Measurements from ENCODE around the gene TEX14. TPM values are rescaled to one million over a fixed set of nuclear protein-coding genes. Genes with fewer than 3 reads are reported as not detected.

TEX14 gene
- total and polyA plus RNA-seq, 8 donors: 0.03 to 0.59 (median 0.20) TPM

DNA sequence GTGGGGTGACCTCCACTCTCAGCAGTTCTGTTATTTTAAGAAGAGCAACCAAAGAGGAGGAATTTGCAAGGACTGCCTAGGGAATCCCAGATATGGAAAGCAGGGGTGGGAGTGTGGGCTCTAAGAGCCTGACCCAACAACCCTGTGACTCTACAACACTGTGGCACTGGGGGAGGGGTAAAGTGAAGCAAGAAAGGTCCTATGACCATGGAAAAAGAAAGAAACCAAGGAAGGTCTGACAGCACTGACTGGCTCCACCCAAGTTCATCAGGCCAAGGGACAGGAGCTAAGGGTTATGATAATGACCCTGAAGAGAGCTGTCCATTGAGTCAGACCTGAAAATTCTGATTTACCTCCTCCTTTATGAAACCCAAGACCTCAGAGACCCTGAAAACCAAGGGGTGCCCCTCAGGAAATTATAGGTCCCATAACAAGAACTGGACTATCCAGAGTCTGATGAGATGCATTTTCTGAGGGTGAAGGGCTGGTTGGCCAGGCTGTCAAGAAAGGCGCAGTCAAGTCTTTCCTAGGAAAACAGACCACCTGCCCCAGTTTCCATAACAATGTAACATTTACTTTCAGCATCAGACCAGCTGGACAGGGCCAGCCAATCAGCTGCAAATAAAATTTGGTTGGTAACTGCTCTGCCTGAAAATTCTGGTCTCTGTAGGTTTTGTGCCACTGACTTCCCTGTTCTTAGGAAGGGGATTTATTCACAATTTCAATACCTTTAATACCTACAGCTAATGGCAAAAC, 123.6 kb downstream of the TEX14 start:
- H3K4me1 ChIP-seq: no peaks in the 10 kb centered on the region
- intact Hi-C loops (cut with DNase I): no loop called here
- H3K4me3 ChIP-seq: no peak overlapping the region
- ATAC-seq (no peak), FAIRE-seq (no peak), DNase-seq (no peak)
- TF ChIP-seq, protein P1, sequence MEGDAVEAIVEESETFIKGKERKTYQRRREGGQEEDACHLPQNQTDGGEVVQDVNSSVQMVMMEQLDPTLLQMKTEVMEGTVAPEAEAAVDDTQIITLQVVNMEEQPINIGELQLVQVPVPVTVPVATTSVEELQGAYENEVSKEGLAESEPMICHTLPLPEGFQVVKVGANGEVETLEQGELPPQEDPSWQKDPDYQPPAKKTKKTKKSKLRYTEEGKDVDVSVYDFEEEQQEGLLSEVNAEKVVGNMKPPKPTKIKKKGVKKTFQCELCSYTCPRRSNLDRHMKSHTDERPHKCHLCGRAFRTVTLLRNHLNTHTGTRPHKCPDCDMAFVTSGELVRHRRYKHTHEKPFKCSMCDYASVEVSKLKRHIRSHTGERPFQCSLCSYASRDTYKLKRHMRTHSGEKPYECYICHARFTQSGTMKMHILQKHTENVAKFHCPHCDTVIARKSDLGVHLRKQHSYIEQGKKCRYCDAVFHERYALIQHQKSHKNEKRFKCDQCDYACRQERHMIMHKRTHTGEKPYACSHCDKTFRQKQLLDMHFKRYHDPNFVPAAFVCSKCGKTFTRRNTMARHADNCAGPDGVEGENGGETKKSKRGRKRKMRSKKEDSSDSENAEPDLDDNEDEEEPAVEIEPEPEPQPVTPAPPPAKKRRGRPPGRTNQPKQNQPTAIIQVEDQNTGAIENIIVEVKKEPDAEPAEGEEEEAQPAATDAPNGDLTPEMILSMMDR (IDR thresholded peaks at IDR 0.05): no peak
- no peaks in the 10 kb centered on the region for H3K27me3 ChIP-seq
- H3K27ac ChIP-seq: no peak overlapping the region
- 97 to 100% methylated on average over 1 of the region's 1 CpG for WGBS, 2 donors
- no peaks in the 10 kb centered on the region for H3K9me3 ChIP-seq
- H3K36me3 ChIP-seq: no peaks in the 10 kb centered on the region

- no peaks in the 10 kb centered on the region for H3K4me1 ChIP-seq
- no peaks in the 10 kb centered on the region for H3K9me3 ChIP-seq
- H3K27me3 ChIP-seq: no peaks in the 10 kb centered on the region
- no peak overlapping the region for H3K4me3 ChIP-seq
- ATAC-seq (no peak), DNase-seq (no peak), FAIRE-seq (no peak)
- TF ChIP-seq, protein P1 (IDR thresholded peaks at IDR 0.05): no peak
- no peaks in the 10 kb centered on the region for H3K36me3 ChIP-seq
- intact Hi-C loops (cut with DNase I): no loop called here
- H3K27ac ChIP-seq: no peak overlapping the region
- WGBS, 2 donors: 71 to 78% methylated on average over 8 of the region's 8 CpGs
Measured at GRCh38 chr17:58565389-58566311, 126.2 kb downstream of the TEX14 start.

GRCh38 chr17:58564971-58565370, 126.9 kb downstream of the TEX14 start:
- no peak for ATAC-seq
- Histone ChIP-seq H3K36me3 (no peaks in the 10 kb centered on the region), H3K9me3 (no peaks in the 10 kb centered on the region), H3K4me3 (no peak overlapping the region), H3K4me1 (no peaks in the 10 kb centered on the region), H3K27me3 (no peaks in the 10 kb centered on the region), H3K27ac (no peak overlapping the region)
- DNase-seq: no peak
- FAIRE-seq: no peak
- 58 to 70% methylated on average over 1 of the region's 1 CpG for WGBS, 2 donors
- TF ChIP-seq, protein P1 (IDR thresholded peaks at IDR 0.05): no peak
- intact Hi-C loops (cut with DNase I): no loop called here

DNA sequence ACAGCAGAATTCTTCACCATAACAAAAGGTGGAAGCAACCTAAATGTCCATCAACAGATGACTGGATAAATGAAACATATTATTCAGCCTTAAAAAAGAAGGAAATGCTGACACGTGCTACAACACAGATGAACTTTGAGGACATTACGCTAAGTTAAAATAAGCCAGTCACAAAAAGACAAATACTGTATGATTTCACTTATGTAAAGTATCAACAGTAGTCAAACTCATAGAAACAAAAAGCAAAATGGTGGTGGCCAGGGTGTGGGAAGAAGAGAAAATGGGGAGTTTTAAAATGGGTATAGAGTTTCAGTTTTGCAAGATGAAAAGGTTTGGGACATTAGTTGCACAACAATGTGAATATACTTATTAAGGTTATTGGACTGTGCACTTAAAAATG, 127.6 kb downstream of the TEX14 start:
- Histone ChIP-seq H3K9me3 (no peaks in the 10 kb centered on the region), H3K27me3 (no peaks in the 10 kb centered on the region), H3K4me1 (no peaks in the 10 kb centered on the region), H3K27ac (no peak overlapping the region), H3K4me3 (no peak overlapping the region), H3K36me3 (no peaks in the 10 kb centered on the region)
- WGBS, 2 donors: 91 to 94% methylated on average over 2 of the region's 2 CpGs
- TF ChIP-seq, protein P1 (IDR thresholded peaks at IDR 0.05): no peak
- intact Hi-C loops (cut with DNase I): no loop called here
- no peak for ATAC-seq
- DNase-seq: no peak
- FAIRE-seq: no peak

Measured in pancreas (tissue), 10 donors.